CD4-positive, CD25-positive, alpha-beta regulatory T cell (primary cell): Measurements from ENCODE around the gene CDH23. TPM values are rescaled to one million over a fixed set of nuclear protein-coding genes. Genes with fewer than 3 reads are reported as not detected.
A peak's percentile ranks its signal among the peaks of the same experiment; 100 is the strongest.

Source experiments
- ATAC-seq, 2 donors: fragments of 150-1000 bp; cut with Tn5 transposase; one replicate each; pipeline ENCODE4 v1.10.0; 2021; ENCODE audit warnings: low read depth in 2 of 2, moderate number of reproducible peaks in 2 of 2, moderate library complexity in 1 of 2
- DNase-seq, 3 donors: peaks; one replicate each; pipeline versions ENCODE4 v3.0.0 to v3.0.0-alpha.2; 2012 to 2022; ENCODE audit warnings: mixed read lengths in 1 of 3
- H3K27ac ChIP-seq: one replicate; pipeline ENCODE4 v1.7.0; 2013; ENCODE audit warnings: mild to moderate bottlenecking, low read length; ENCODE audit not compliant: insufficient read depth, poor library complexity, severe bottlenecking
- H3K27me3 ChIP-seq: one replicate; pipeline ENCODE4 v1.7.0; 2013; ENCODE audit warnings: low read length; ENCODE audit not compliant: control insufficient read depth, insufficient read depth
- H3K36me3 ChIP-seq: one replicate; pipeline ENCODE4 v1.7.0; 2013; ENCODE audit warnings: mild to moderate bottlenecking, low read length, moderate library complexity; ENCODE audit not compliant: control insufficient read depth, insufficient read depth
- H3K4me1 ChIP-seq: 2 replicates; pipeline ENCODE4 v1.7.0; 2013; ENCODE audit warnings: mild to moderate bottlenecking, low read length; ENCODE audit not compliant: insufficient read depth, control insufficient read depth, poor library complexity, severe bottlenecking
- H3K4me3 ChIP-seq: one replicate; pipeline ENCODE4 v1.7.0; 2013; ENCODE audit warnings: low read depth, mild to moderate bottlenecking, low read length, moderate library complexity
- H3K9me3 ChIP-seq, 2 experiments: 1 replicate in 1 of 2; 2 replicates in 1 of 2; pipeline ENCODE4 v1.7.0; 2013; ENCODE audit warnings: low read length in 2 of 2, mild to moderate bottlenecking in 1 of 2, moderate library complexity in 1 of 2; ENCODE audit not compliant: control insufficient read depth in 2 of 2
- H3K27ac Mint-ChIP-seq, 3 donors: one replicate each; pipeline ENCODE4 v1.8.0; 2020 to 2022; ENCODE audit warnings: mild to moderate bottlenecking in 3 of 3, mixed read lengths in 3 of 3, moderate library complexity in 2 of 3
- H3K27me3 Mint-ChIP-seq: one replicate; pipeline ENCODE4 v1.8.0; 2022; ENCODE audit warnings: mild to moderate bottlenecking, mixed read lengths
- H3K36me3 Mint-ChIP-seq: one replicate; pipeline ENCODE4 v1.8.0; 2020; ENCODE audit warnings: mixed read lengths
- H3K4me1 Mint-ChIP-seq, 4 donors: one replicate each; pipeline ENCODE4 v1.8.0; 2020 to 2022; ENCODE audit warnings: mixed read lengths in 4 of 4, mild to moderate bottlenecking in 1 of 4
- H3K4me3 Mint-ChIP-seq, 4 donors: one replicate each; pipeline ENCODE4 v1.8.0; 2020 to 2022; ENCODE audit warnings: mild to moderate bottlenecking in 4 of 4, mixed read lengths in 4 of 4, moderate library complexity in 3 of 4
- H3K9me3 Mint-ChIP-seq, 7 donors: one replicate each; pipeline ENCODE4 v1.8.0; 2020 to 2022; ENCODE audit warnings: mixed read lengths in 7 of 7, mild to moderate bottlenecking in 3 of 7, moderate library complexity in 2 of 7
- polyA plus RNA-seq, 4 donors: library from polyadenylated mRNA; unstranded; fragments of 300-500 nt; fragmentation: Illumina TruSeq; gene quantifications; one replicate each; pipeline ENCODE4 v1.2.3, GENCODE V29; 2021
- total RNA-seq: library from RNA; stranded (reverse); gene quantifications from one replicate; pipeline ENCODE4 v1.2.3, GENCODE V29; 2022

CDH23 gene
- total and polyA plus RNA-seq, 5 donors from 2014 or later: 0.17 to 5.6 (median 1.1) TPM

GRCh38 chr10:71797533-71798307, 401.0 kb downstream of the CDH23 start:
- H3K36me3 Mint-ChIP-seq: peaks cover 19% of the 10 kb centered on the region
- peak overlapping the region; percentile 2 to 70 (median 22) for H3K27ac Mint-ChIP-seq
- peaks cover 0 to 7% (median 3%) of the 10 kb centered on the region in 4 donors for H3K4me1 Mint-ChIP-seq

DNA sequence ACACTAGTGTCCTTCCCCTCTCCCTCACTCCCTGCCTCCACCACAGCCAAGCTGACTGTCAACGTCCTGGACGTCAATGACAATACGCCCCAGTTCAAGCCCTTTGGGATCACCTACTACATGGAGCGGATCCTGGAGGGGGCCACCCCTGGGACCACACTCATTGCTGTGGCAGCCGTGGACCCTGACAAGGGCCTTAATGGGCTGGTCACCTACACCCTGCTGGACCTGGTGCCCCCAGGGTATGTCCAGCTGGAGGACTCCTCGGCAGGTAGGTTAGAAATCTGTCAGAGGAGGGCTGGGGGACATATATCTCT, 401.5 kb downstream of the CDH23 start:
- Mint-ChIP-seq H3K9me3 (peaks cover 0 to 1% (median 0%) of the 10 kb centered on the region in 7 donors), H3K36me3 (peaks cover 19% of the 10 kb centered on the region), H3K4me1 (peaks cover 0 to 7% (median 3%) of the 10 kb centered on the region in 4 donors), H3K27ac (no peak overlapping the region), H3K27me3 (peaks cover 11% of the 10 kb centered on the region), H3K4me3 (no peak overlapping the region)
- no peaks in the 10 kb centered on the region for H3K36me3 ChIP-seq
- no peaks in the 10 kb centered on the region for H3K9me3 ChIP-seq
- no peak overlapping the region for H3K4me3 ChIP-seq
- ATAC-seq (no peak), DNase-seq (no peak)
- H3K4me1 ChIP-seq: no peaks in the 10 kb centered on the region
- no peaks in the 10 kb centered on the region for H3K27me3 ChIP-seq
- H3K27ac ChIP-seq: no peak overlapping the region

More at GRCh38 chr10:71797533-71798307, 401.0 kb downstream of the CDH23 start:
- no peak overlapping the region for H3K27ac ChIP-seq
- no peaks in the 10 kb centered on the region for H3K9me3 ChIP-seq
- no peaks in the 10 kb centered on the region for H3K27me3 ChIP-seq
- Mint-ChIP-seq H3K9me3 (peaks cover 0 to 1% (median 0%) of the 10 kb centered on the region in 7 donors), H3K4me3 (no peak overlapping the region), H3K27me3 (peaks cover 11% of the 10 kb centered on the region)
- ATAC-seq (no peak), DNase-seq (no peak)
- H3K36me3 ChIP-seq: no peaks in the 10 kb centered on the region
- H3K4me3 ChIP-seq: no peak overlapping the region
- H3K4me1 ChIP-seq: no peaks in the 10 kb centered on the region

- Mint-ChIP-seq H3K4me3 (no peak overlapping the region), H3K4me1 (peaks cover 0 to 7% (median 3%) of the 10 kb centered on the region in 4 donors), H3K9me3 (peaks cover 0 to 1% (median 0%) of the 10 kb centered on the region in 7 donors), H3K27me3 (peaks cover 6% of the 10 kb centered on the region), H3K27ac (no peak overlapping the region), H3K36me3 (peaks cover 16% of the 10 kb centered on the region)
- H3K27me3 ChIP-seq: no peaks in the 10 kb centered on the region
- no peak overlapping the region for H3K4me3 ChIP-seq
- H3K27ac ChIP-seq: no peak overlapping the region
- DNase-seq (no peak), ATAC-seq (no peak)
- no peaks in the 10 kb centered on the region for H3K4me1 ChIP-seq
- H3K36me3 ChIP-seq: no peaks in the 10 kb centered on the region
- H3K9me3 ChIP-seq: no peaks in the 10 kb centered on the region
Measured at GRCh38 chr10:71799112-71799511, 402.4 kb downstream of the CDH23 start.

- no peaks in the 10 kb centered on the region for H3K4me1 ChIP-seq
- Mint-ChIP-seq H3K9me3 (peaks cover 0 to 1% (median 0%) of the 10 kb centered on the region in 7 donors), H3K27me3 (peaks cover 6% of the 10 kb centered on the region), H3K36me3 (peaks cover 10% of the 10 kb centered on the region), H3K4me3 (no peak overlapping the region), H3K4me1 (peaks cover 0 to 7% (median 3%) of the 10 kb centered on the region in 4 donors), H3K27ac (no peak overlapping the region)
- H3K4me3 ChIP-seq: no peak overlapping the region
- no peaks in the 10 kb centered on the region for H3K27me3 ChIP-seq
- no peak for DNase-seq
- no peak overlapping the region for H3K27ac ChIP-seq
- ATAC-seq: no peak
- H3K9me3 ChIP-seq: no peaks in the 10 kb centered on the region
- no peaks in the 10 kb centered on the region for H3K36me3 ChIP-seq
Measured at GRCh38 chr10:71799608-71800453, 403.1 kb downstream of the CDH23 start.

- H3K4me1 ChIP-seq: no peaks in the 10 kb centered on the region
- no peak overlapping the region for H3K27ac Mint-ChIP-seq
- H3K4me3 ChIP-seq: no peak overlapping the region
- DNase-seq (no peak), ATAC-seq (no peak)
- H3K27ac ChIP-seq: no peak overlapping the region
- H3K36me3 ChIP-seq: no peaks in the 10 kb centered on the region
- H3K4me1 Mint-ChIP-seq: peaks cover 0 to 7% (median 4%) of the 10 kb centered on the region in 4 donors
- peaks cover 10% of the 10 kb centered on the region for H3K36me3 Mint-ChIP-seq
- no peaks in the 10 kb centered on the region for H3K9me3 Mint-ChIP-seq
- H3K27me3 Mint-ChIP-seq: peaks cover 6% of the 10 kb centered on the region
- no peaks in the 10 kb centered on the region for H3K9me3 ChIP-seq
- H3K27me3 ChIP-seq: no peaks in the 10 kb centered on the region
- H3K4me3 Mint-ChIP-seq: no peak overlapping the region
Measured at GRCh38 chr10:71801361-71801760, 404.6 kb downstream of the CDH23 start.

DNA sequence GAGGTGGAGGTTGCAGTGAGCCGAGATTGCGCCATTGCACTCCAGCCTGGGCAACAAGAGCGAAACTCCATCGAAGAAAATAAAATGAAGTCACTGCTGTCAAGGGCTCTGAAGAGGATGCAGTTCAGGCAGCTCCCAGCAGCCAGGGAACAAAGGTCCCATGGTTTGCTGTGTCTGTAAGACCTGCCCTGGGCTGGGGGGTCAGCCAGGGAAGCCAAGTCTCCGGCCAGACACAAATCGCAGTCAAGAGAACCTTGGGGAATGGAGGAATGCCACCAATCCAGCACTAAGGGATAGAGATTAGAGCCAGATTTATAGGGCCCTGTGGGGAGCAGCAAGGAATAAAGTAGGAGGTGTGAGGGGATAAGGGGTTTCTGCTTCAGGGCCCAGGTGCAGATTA, 405.5 kb downstream of the CDH23 start:
- Histone ChIP-seq H3K4me3 (no peak overlapping the region), H3K9me3 (no peaks in the 10 kb centered on the region), H3K27ac (no peak overlapping the region), H3K36me3 (no peaks in the 10 kb centered on the region), H3K4me1 (no peaks in the 10 kb centered on the region), H3K27me3 (no peaks in the 10 kb centered on the region)
- H3K4me1 Mint-ChIP-seq: peaks cover 0 to 5% (median 3%) of the 10 kb centered on the region in 4 donors
- H3K9me3 Mint-ChIP-seq: no peaks in the 10 kb centered on the region
- H3K27me3 Mint-ChIP-seq: peaks cover 5% of the 10 kb centered on the region
- H3K36me3 Mint-ChIP-seq: peaks cover 9% of the 10 kb centered on the region
- ATAC-seq (no peak), DNase-seq (no peak)
- H3K27ac Mint-ChIP-seq: no peak overlapping the region
- no peak overlapping the region for H3K4me3 Mint-ChIP-seq

- Mint-ChIP-seq H3K36me3 (peaks cover 5% of the 10 kb centered on the region), H3K4me1 (peaks cover 0 to 3% (median 0%) of the 10 kb centered on the region in 4 donors), H3K27ac (no peak overlapping the region), H3K9me3 (no peaks in the 10 kb centered on the region), H3K27me3 (no peaks in the 10 kb centered on the region), H3K4me3 (no peak overlapping the region)
- no peaks in the 10 kb centered on the region for H3K4me1 ChIP-seq
- no peak overlapping the region for H3K4me3 ChIP-seq
- ATAC-seq (no peak), DNase-seq (no peak)
- H3K27me3 ChIP-seq: no peaks in the 10 kb centered on the region
- no peaks in the 10 kb centered on the region for H3K36me3 ChIP-seq
- H3K27ac ChIP-seq: no peak overlapping the region
- no peaks in the 10 kb centered on the region for H3K9me3 ChIP-seq
Measured at GRCh38 chr10:71802715-71803488, 406.2 kb downstream of the CDH23 start.
